Measurements from ENCODE around the gene KRT6C.
"Not testable (repeated sequence)": the region's sequence is repeated elsewhere in the genome, so short reads cannot be mapped to it uniquely, and the experiment has no call there.

The KRT6C gene

DNA sequence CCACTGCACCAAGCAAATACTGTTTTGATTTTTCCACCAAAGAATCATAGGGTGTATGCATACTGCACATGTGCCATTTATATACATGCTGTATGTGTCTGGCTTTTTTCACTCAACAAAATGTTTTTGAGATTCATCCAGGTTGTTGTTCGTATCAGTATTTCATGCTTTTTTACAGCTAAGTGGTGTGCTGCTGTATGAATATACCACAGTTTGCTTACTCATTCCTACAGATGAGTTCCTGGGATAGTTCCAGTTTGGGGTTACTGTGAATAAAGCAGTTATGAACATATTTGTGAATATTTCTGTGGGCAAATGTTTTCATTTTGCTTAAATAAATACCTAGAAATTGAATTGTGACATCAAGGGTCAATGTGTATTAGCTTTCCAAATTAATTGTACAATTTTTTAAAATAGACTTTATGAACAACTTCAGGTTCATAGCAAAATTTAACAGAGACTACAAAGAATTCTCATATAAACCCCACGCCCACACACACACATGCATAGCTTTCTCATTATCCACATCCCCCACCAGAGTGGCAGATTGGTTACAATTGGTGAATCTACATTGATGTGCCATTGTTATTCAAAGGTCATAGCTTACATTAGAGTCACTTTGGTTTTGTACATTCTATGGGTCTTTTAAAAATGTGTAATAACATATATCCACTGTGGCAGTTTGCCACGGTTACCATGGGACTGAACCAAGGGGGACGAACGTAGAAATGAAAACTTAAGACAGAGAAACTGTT lies 26.4 kb upstream of the KRT6C start:
- DNase-seq: no peak

DNA sequence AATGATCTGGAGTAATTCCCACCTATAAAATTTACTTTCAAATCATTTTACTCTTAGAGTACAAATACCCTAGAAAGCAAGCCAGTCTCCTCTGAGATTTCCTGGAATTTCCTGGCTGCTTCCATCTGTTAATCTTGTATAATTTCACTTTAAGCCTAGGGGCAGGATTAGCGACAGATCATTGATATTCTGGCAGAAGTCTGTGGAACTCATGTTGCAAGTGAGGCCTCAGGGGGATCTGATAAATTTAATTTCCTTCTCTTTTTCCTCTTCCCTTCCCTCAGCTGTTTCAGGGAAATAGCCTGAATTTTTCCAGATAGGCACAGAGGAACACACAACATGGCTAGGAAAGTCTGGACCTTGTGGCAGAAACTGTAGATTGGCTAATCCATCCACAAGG lies 25.3 kb upstream of the KRT6C start:
- DNase-seq: no peak

DNA sequence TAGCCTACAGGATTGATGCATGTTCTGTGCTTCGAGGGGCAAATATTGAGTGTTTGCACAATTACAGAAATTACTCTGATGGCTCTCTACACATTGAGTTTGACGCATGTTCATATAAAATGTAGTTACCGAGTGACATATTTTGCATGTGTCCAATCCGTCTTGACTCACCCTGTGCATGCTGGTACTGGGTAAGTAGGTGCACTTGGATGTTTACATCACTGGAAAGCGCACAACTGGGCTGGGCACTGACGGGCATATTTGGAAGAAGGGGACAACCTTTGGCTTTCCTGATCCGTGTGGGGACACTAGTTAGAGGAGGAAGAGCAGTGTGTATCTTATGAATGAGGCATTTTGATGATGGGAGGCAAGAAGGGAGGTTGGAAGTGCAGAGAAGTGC lies 24.4 kb upstream of the KRT6C start:
- no peak for DNase-seq

DNA sequence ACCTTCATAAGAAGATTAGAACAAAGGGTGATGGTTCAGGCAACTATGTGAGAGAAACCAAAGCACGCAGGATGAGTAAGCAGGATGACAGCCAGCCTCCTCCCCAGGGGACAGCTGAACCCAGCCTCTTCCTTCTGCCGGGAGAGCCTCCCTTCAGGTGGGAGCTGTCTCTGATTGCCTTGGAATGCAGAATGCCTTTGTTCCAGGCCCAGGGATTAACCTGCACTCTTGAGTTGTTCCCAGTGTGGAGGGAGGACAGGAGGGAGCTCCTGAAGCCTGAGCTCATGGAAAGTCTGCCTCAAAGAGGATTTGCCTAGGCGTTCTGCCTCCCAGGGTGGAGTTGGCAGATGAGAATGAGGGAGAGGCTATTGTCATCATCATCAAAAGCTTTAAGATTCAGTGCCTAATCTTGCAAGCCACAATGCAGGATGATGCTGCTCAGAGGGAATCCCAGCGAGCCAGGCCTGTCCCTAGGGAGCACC lies 23.0 kb upstream of the KRT6C start:
- DNase-seq: no peak

DNA sequence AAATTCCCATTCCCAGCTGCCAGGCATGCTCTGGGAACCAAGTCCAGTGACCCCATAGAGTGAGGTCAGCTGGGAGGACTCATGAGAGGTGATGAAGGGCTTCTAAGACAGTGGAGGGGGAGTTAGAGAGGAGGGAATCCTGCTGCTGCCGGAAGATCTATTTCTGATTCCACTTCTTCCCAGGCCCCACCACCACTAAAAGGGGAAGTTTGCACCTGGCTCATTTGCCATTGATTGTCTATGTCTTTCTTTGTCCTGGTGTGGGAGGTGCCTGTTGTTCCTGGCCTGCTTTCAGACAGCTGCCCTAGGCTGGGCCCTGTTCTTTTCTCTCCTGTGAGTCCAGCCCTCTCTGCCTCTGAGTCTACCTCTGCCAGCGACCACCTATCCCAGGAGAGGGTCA lies 22.4 kb upstream of the KRT6C start:
- DNase-seq: no peak

DNA sequence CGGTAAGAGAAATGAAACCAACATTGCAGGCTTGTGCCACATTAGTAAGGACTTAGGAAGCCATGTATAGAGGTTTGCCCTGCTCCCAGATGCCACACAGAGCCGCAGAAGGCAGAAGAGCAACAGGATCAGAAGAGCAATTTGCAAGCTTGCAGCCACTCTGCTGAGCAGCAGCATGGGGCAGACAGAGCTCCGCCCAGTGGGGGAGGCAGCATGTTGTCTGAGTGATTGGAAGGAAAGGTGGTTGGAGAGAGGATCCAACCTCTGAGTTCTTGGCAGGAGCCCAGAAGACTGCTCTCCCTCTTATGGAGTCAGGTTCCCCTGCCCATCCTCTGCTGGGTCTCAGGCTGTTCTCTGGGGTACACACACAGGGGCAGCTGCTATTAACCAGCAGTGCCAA lies 21.8 kb upstream of the KRT6C start:
- DNase-seq: peak; percentile 19

DNA sequence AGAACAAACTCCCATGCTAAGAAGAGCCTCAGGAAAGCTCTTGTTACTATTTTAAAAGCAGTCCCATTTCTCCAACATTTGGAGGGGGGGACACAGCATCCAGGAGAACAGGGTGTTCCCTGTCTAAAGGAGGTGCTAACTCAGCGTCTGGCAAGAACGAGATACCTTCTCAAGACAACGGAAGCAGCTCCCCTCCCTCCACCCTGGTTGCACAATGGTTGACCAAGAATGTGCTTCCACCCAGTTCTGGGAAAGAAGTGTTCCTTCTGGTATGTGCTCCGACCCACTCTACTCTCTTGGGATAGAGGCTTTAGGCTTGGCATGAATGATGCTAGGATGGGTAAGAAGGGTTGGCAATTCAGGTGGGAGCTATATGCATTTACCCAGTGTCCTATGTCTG lies 20.9 kb upstream of the KRT6C start:
- no peak for DNase-seq

DNA sequence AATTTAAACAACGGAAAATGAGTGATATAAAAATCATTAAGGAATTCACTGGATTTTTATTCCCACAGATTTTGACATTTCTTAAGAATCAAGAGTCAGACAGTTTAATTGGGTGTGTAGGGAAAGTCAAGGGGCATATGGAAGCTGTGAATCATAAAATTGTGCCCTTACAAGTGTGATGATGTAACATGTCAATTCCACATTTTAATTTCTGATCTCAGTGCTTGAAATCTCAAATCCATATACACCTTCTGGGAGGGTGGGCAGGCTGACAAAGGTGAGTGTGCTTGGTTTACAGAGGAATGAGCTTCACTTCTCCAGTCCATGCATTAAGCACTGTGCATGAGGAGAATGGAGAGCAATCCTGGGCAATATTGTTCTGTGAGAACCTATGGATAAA lies 20.5 kb upstream of the KRT6C start:
- DNase-seq: no peak

DNA sequence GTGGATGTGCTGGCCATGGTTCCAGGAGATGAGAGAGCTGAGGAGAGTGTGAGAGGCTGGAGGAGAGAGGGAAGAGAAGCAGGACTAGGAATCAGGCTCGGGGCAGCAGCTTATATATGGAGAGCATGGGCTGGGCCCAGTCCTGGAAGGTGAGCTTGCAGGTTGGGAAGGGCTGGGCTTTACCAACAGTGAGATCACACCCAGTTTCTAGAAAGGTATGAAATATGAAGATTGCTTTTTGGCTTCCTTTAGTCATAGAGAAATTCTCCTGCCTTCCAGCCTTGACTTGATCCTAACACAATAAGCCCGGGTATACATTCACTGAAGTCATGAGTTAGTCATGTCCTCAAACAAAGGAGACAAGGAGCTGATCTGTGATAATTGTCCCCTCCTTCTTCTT lies 19.6 kb upstream of the KRT6C start, which contains the start of gene KRT6A:
KRT6A (minus strand) TSS at position 86 of the 400 bp plus-strand sequence; CDS start at position 17, 69 bp downstream.
- DNase-seq: no peak

DNA sequence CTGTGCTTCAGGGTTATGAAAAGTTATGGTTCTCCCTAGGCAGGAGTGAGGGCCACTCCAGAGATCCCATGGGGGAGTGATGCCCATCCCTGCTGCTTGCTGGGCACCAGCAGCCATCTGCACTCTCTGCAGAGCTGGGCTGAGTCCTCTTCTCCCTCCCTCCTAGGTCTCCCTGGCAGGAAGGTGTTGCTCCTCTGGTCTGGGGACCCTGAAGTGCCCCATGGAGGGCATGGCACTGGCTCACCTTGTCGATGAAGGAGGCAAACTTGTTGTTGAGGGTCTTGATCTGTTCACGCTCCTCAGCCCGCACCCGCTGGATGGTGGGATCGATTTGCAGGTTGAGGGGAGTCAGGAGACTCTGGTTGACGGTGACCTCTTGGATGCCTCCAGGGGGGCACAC lies 18.8 kb upstream of the KRT6C start:
- DNase-seq: not testable (repeated sequence)

DNA sequence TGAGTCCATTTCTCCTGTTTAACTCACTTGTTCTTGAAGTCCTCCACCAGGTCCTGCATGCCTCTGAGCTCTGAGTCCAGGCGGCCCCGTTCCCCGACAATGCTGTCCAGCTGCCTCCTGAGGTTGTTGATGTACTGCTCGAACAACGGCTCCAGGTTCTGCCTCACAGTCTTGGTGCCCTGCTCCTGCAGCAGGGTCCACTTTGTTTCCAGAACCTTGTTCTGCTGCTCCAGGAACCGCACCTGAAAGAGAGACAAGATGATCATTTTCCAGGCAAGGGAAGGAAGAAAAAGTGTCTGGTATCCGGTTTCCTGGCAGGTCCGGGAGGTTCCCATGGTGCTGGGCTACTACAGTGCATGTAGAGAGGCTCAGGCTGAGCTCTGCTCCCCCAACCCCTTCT lies 17.9 kb upstream of the KRT6C start:
- DNase-seq: not testable (repeated sequence)

DNA sequence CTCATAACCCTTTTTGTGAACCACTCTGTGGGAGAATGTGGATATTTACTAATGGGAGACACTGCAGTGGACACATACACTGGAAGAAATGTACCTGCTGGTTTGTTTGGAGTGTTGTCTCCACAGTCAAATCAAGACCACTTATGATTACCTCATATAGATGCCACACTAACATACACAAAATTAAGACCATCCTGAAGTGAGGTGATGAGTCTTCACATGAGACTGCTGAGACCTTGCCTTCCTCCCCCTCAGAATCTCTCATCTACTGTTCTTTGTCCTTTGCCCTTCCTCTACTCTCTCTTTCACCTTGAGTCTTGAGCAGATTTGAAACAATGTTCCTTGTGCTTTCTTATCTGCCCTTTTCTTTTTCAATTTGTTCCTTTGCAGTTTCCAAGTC lies 15.1 kb upstream of the KRT6C start:
- DNase-seq: no peak

DNA sequence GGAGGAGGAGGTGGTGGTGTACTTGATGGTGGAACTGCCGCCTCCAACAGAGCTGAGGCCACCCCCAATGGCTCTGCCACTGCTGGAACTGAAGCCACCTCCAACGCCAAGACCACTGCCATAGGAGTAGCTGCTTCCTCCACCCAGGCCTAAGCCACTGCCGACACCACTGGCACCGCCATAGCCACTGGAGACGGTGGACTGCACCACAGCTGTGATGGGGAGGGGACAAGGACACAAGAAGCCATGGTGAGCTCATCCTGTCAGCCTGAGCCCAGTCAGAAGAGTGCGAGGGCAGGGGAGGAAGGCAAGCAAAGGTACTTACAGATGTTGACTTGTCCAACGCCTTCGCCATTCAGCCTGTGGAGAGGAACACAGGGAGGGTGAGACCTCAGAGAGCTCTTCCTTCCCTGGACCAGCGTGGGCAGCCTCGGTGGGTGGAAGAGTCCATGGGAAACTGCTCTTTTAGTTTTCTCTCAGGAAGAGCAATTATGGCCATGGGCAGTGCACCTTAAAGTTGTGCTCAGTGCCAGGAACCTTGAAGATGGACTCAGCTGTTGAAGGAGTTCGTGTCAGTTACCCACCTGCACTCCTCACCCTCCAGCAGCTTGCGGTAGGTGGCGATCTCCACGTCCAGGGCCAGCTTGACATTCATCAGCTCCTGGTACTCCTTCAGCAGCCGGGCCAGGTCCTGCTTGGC lies 14.3 kb upstream of the KRT6C start:
- not testable (repeated sequence) for DNase-seq

DNA sequence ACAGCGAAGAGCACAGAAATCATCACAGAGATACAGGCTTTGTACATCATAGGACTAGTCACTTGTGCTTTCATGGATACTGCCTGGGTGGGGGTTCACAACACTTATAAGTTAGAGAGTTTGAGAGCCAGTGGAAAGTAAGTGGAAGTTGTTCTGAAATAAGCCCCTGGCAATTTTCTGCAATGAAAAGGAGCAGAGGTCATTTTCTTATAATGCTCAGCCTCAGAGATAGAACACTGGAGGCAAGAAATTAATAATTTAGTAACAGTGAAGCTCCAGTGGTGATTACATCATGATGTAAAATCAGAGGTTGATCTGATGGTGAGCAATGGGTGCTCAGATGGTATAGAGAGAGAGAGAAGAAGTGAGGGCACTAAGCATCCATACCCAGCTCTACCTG lies 13.6 kb upstream of the KRT6C start:
- DNase-seq: no peak

DNA sequence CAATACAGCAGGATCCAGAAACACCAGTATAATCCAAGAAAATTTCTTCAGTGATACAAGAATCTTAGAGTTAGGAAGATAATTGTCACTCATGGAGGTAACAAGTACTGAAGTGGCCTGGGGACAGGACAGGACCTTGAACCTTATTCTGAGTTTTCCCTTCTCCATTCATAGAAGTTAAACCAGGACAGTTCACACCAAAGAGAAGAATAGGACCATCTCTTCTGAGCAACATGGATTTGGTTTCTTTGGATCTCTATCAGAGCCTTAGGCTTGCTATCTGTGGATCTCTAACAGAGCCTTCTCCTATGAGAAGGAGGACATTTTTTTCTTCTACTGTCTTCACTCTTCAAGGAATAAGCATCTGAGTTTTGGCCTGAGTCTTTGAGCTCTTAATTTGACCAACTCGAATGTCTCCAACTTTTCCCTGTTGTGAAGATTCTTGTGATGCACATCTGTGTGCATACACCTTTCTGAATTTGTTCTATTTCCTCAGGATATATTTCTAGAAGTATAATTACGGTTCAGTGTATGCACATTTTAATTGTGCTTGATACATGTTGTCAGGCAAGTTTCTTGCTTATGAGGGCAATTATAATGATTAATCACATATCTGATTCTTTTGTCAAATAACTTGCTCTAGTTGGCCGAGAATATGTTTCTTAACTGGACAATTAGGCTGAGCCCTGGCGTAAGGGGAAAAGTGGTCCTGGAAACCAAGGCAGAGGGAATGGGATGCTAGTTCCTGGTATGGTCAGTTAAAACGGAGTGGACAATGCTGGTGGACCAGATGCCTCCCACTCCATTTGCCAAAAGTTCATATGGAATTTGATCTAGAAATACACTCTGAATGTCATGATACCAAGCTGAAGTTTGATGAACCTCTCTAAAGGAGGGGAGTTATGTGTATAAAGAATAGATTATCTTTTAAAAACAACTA lies 12.8 kb upstream of the KRT6C start:
- DNase-seq: no peak

DNA sequence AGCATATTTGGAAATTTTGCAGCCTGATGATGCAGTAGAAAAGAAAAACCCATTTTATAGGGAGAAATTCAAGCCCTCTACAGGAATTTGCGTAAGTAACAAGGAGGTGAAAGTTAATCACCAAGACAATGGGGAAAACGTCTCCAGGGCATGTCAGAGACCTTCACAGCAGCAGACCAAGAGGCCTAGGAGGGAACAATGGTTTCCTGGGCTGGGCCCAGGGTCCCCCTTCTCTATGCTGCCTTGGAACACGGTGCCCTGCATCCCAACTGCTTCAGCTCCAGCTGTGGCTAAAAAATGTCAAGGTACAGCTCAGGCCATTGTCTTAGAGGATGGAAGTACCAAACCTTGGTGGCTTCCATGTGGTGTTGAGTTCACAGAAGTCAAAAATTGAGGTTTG lies 6.5 kb upstream of the KRT6C start:
- DNase-seq: no peak

DNA sequence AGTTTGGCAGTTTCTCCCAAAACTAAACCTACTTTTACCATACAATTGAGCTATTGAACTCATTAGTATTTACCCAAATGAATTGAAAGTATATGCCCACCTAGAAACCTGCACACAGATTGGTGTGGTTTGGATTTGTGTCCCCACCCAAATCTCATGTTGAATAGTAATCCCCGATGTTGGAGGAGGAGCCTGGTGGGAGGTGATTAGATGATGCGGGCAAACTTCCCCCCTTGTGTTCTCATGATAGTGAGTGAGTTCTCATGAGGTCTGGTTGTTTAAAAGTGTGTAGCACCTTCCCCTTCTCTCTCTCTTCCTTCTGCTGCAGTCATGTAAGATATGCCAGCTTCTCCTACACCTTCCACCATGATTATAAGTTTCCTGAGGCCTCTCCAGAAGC lies 4.0 kb upstream of the KRT6C start:
- no peak for DNase-seq

DNA sequence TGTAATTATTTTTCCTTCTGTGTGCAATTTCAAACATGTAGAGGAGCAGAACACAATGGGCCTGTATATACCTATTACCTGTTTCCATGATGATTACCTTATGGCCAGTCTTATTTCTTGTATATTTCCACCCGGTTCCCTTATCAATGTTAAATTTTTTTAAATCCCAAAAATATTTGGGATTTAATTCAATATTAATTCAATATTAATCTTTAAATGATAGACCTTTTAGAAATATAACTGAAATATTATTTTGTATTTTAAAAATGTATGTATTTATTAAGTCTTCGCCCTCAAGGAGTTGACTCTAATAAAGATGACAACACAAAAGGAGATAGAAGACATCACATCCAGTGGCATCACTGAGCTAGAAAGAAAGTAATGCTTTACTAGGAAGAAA lies 607 bp upstream of the KRT6C start:
- no peak for DNase-seq

DNA sequence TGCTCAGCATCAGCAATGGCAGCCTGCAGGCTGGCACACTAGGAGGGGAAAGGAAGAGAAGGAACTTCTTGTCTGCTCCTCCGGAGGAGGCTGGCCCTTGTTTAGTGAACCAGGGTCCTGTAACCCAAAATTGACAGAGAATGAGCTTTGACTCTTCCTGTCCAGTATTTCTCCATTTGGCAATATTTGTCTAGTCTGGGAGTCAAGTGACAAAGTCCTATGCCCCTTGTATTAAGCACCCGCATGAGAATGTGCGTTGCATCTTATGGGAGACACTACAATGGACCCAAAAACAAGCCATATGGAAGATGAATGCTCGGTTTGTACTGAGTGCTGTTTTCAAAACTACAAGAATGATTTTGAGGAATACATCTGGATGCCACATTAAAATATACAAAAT lies 3.8 kb downstream of the KRT6C start:
- DNase-seq: no peak

DNA sequence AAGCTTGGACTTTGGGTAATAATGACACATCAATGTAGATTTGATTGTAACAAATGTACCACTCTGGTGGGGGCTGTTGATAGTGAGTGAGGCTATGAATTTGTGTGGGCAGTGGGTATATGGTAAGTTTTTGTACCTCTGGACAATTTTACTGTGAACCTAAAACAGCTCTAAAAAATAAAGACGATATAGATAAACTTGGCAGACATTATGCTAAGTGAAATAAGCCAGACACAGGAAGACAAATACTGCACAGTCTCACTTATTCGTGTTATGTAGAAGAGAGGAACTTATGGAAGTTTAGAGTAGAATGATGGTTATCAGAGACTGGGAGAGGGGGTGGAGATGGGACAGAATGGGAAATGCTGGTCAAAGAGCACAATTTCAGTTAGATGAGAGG lies 8.7 kb downstream of the KRT6C start:
- DNase-seq: no peak

DNA sequence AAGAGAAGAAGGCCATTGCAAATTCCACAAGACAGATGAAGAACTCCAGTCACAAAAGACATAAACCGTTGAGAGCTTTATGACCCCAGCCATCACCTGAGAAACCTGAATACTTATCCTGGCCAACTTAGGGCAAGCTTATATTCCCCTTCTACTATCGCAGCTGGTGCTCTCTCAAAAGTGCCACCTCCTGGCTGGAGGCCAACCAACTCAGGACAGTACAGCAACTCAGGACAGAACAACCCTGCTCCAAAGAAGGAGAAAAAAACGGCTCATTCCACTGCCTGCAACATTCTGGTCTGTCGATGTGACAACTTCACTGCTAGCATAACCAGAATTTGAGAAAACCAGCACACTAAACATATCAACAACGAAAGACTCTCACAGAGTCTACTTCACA lies 11.9 kb downstream of the KRT6C start:
- no peak for DNase-seq

DNA sequence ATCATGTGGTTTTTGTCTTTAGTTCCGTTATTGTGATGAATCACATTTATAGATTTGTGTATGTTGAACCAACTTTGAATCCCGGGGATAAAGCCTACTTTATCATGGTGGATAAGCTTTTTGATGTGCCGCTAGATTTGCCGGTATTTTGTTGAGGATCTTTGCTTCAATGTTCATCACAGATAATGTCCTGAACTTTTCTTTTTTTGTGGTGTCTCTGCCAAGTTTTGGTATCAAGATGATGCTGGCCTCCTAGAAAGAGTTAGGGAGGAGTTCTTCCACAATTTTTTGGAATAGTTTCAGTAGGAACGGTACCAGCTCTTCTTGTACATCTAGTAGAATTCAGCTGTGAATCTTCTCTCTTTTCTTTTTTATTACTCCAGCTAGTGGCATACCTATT lies 14.7 kb downstream of the KRT6C start:
- DNase-seq: no peak

DNA sequence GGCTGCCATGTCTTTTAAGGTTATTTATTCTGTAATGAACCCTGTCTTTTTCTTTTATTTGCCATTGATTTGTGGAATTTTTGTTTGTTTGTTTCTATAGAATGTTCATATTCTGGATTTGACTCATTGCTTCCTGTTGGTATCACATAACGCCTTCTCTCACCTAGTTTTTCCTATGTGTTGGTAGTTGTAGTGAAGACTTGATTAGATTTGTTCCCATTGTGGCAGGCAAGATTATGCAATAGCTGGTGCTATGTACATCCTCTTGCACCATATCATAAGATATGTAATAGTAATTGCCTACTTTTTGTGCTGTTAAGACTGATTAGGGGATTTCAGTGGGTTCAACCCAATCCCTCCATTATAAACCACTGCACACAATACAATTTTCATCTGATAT lies 17.8 kb downstream of the KRT6C start:
- DNase-seq: no peak

Measured in NCI-H1417 treated with DMSO at 0.1 percent for 48 hours (cell line).